Brain pericyte (primary cell): ENCODE results near the gene PDE8B.

ENCODE experiments used
- DNase-seq: peaks from one replicate; pipeline ENCODE4 v3.0.0-alpha.2; 2012; ENCODE audit warnings: low read depth, low spot score

PDE8B gene, protein sequence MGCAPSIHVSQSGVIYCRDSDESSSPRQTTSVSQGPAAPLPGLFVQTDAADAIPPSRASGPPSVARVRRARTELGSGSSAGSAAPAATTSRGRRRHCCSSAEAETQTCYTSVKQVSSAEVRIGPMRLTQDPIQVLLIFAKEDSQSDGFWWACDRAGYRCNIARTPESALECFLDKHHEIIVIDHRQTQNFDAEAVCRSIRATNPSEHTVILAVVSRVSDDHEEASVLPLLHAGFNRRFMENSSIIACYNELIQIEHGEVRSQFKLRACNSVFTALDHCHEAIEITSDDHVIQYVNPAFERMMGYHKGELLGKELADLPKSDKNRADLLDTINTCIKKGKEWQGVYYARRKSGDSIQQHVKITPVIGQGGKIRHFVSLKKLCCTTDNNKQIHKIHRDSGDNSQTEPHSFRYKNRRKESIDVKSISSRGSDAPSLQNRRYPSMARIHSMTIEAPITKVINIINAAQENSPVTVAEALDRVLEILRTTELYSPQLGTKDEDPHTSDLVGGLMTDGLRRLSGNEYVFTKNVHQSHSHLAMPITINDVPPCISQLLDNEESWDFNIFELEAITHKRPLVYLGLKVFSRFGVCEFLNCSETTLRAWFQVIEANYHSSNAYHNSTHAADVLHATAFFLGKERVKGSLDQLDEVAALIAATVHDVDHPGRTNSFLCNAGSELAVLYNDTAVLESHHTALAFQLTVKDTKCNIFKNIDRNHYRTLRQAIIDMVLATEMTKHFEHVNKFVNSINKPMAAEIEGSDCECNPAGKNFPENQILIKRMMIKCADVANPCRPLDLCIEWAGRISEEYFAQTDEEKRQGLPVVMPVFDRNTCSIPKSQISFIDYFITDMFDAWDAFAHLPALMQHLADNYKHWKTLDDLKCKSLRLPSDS

DNA sequence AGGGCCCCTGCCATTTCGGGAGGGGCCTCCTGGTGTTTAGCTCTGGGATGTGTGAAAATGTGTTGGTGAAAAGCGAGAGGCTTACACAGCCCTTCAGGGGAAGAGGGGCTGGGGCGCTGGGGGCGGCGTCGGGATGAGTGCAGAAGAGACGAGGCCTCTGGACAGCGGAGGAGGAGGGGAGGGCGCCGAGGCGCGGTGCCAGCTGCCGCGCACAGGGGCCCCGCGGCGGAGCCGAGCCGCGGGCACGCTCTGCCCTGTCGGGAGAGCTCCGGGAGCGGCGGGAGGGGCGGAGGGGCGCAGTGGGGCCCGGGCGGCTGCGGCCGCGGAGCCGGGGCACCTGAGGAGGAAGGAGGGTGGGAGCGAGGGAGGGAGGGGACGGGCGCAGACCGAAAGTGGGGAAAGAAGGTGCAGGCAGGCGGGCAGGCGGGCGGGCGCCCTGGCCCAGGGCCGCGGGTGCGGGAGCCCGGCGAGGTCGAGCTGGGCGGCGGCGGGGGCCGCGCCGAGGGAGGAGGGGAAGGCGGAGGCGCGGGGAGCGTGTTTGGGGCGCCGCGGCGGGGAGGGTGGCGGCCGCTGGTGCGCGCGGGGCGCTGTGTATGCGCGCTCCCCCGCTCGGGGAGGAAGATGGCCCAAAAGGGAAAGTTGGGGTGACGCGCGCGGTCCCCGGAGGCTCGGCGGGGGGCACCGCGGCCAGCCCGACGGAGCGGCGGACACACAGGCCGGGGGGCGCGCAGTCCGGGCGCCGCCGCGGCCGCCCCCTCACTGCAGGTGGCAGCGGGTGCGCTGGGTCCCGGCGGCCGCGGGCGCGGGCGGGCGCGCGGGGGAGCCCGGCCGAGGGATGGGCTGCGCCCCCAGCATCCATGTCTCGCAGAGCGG is at the start of gene PDE8B:
Gene PDE8B, plus strand, starts transcription at position 590 of the 873 bp plus-strand sequence. Its CDS starts 246 bp downstream, at position 836.
- DNase-seq: no peak

DNA sequence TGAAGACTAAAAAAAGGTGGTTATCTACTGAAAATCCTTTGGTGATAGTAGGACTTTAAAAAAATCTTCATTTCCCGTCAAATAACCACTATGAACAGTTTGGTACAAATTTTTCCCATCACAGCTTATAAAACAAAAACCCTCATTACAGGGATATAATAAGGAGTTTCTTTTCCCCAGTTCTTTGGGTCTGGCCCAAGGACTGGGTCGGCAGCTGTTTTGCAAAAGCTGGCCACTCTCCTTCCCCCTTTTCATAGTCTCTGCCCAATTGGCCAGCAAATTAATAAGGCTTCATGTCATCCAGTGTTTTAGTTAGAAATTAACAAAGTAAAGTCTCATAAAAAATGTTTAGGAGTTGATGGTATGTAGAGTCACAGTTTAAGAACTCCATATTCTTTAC is 47.0 kb upstream of the PDE8B start:
- DNase-seq: no peak

DNA sequence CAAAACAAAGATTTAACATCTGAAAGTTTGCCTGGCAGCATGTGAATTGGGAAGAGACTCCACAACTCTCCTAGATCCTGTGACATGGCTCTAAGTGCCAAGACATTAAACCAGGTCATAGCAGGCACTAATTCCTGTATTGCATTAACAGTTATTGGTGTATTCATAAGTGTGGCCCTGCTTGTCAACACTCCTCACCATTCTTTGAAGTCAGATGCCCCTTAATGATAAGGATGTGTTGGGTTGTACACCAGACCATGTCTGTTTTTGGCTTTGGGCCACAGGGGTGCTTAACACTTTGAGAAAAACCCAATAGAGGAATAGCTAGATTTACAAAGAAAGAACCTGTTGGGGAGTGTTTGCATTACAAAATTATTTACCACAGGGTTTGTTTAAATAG is 43.4 kb upstream of the PDE8B start:
- no peak for DNase-seq

DNA sequence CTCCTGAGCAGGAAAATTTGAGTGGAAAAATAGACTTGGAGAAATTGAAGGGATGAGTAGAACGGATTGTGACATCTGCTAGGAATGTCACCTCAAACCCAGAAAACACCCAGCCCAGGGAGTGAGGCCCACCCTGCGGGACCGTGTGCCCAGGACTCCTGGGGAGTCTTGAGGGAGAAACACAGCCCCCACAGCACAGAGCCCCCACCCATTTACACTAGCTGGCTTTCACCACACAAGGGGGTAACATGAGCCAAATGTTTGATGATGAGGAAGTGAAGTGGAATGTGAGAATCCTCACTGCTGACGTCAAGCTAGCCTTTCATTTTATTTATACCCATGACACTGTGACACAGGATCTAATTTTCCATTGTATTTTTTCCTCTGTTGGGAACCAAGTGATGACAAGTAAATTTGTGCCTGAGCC is 42.8 kb upstream of the PDE8B start:
- DNase-seq: peak; percentile 67

DNA sequence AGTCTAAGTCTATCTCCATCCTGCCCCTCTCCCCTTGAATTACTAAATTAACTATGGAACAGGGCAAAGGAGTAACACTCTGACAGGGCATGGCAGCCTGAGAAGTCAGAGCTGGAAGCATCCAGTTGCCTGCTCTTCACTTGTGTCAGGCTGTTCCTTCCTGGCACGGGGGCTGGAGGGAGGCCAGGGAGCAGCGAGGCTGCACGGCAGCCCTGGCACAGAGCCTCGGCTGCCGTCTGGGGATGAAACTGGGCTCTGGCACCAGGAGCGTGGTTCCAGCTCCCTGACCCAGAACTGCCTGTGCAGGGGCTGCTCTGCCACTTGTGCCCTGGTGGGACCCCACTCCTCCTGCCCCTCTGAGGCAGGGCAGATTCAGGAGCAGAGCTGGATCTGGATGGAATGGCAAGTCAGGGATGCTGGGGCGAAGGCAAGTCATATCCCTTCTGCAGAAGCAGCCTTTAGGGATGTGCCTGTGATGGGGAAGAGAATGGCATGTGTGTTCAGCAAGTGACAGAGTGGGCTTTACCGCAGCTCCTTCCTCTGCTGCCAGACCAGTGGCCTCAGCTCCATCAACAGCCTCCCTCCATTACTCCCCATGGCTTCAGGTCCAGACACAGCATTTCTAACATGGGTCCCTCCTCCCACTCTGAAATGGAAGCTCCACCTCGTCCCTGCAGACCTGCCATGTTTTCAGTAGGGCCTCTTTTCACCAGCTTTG is 42.2 kb upstream of the PDE8B start:
- DNase-seq: peak; percentile 55

DNA sequence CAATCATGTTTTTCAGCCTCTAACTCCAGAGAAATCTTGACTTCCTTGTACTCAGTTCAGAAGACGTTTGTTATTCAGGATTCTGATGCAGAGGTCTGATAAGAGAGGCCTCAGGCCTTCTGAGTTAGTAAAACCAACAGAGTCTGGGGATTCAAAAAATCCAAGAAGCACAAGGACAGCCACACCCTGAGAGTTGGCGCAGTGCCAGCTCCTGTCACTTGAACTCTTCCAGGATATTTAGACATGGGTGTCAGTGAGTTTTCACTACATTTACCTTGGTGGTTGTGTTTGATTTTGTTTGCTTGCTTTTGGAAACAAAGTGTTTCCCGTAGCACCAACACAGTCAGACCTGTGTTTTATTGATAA is 41.6 kb upstream of the PDE8B start:
- no peak for DNase-seq

DNA sequence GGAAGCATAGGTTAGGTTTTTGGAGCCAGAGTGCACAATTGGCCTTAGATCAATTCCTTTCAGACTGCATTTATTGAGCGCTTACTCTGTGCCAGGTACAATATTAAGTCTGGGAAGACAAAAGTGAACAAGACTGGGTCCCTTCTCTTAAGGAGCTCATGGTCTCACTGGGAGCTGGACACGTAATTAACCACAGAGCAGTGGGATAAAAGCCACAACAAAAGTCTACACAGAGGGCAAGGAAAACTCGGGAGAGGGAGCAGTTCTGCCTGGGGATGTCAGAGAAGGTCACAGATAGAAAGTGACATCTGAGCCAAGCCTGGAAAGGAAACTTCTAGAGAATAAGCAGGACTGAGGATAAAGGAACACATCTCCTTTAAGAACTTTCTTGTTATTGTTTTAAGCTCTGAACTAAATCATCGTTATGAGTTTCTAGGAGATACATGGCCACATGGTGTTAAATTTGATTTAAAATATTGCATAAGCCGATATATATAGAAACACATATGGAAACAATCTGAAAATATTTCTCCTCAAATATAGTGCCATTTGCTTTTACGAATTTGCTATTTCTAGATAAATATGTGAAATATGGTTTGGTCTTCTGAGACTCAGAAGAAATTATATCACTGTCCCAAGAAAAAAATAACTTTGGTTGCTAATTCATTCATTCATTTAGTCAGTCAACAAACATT is 40.1 kb upstream of the PDE8B start:
- DNase-seq: no peak

DNA sequence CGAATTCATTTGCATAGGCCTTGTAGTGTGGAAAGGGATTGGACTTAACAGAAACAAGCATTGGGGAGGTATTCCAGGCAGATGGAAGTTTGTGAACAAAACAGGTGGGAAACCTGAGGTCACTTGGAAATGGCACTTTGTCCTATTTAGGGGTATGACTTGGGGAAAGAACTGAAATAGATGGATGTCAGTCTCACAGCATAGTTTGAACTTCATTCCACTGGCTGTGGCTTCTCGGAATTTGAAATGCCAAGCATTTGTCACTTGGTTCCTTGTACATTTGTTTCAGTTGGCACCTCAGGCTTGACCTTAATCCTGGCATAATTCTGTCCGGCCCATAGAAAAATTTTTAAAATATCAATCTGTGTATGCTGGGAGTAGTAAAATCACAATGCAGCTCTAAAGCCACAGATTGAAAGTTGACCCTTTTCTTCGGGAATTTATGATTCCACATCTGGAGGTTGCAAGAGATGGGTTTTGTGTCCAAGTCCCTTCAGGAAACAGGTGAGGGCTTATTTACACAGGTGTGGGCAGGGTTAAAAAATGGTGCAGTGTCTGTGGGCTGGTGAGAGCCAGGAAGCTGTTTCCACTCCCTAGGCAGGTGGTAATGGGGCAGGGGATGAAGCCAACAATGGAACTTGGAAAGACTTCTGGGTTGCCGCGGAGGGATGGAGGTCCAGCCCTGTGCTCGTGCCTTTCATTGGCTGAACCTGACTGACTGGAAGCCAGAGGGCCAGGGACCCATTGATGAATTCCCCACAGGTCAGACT is 39.2 kb upstream of the PDE8B start:
- DNase-seq: no peak

DNA sequence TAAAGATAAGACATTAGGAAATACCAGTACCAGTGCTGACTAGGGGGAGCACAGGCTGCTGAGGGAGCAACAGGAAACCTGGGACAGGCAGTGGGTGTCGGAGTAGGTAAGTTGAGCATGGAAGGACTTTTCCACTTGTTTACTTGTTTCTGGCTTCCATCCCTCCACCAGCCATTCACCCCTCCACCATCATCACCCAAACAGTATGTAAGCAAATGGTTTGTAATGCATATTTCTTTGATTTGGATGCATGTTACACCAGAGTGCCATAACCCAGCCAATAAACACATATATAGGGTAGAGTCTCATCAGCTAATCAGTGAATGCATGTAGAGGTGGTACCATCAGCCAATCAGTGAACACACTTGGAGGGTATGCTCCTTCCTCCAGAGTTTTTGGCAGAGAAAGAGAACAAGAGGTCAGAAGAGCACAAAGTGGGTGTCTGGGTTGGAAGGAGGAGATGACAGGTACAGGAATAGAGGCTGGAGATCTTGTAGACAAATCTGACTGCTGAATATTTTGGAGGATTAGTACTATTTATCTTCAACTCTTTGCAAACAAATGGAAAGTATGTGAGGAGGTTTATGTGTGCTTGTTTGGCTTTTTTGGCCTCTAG is 37.7 kb upstream of the PDE8B start:
- no peak for DNase-seq

DNA sequence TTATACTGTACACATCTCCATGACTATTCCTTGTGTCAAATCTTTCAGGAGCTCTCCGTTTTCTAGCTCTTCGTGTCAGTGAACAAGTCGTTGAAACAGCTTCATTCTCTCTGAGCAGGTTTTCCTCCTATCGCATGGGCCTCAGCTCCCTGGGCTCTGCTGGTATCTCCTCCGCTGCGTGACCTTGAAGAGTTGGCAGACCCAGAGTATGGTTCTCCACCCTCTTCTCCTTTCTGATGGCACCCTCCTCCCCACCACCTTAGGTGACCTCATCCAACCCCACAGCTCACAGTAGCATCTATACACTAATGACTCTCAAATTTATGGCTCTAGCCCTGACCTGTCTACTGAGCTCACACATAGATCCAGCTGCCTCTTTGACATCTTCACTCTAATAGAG is 36.0 kb upstream of the PDE8B start:
- no peak for DNase-seq

DNA sequence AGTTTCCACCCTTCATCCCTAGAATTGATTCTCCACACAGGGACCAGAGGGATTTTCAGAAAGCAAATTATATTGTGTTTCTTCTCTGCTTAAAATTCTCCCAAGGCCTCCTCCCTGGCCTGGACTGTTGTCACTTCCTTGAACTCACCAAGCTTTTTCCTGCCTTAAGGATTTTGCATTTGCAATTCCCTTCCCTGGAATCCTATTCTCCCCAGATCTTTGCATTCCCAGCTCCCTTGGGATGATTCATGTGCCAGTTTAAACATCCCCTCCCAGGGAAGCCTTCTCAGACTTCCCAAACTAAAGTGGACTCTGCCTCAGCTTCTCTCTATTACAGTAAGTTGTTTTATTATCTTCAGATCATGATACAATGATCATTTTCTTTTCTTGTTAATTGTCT is 35.2 kb upstream of the PDE8B start:
- DNase-seq: no peak

DNA sequence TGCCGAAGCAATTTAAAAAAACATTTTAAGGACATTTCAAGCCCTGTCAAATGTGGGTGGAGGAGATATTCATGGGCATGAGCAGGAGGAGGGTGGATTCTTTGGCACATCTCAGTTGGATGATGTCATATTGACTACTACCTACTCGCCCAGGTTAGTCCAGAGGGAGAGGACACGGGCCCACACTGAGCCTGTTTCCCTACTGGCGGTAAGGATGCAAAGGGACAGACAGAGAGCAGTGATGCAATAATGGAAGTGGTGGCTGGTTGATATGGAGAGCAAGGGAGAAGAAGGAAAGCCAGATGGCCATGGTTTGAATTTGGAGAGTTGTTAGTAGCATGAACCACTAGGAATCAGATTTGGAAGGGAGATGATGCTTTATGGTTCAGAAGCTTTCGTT is 34.1 kb upstream of the PDE8B start:
- no peak for DNase-seq

DNA sequence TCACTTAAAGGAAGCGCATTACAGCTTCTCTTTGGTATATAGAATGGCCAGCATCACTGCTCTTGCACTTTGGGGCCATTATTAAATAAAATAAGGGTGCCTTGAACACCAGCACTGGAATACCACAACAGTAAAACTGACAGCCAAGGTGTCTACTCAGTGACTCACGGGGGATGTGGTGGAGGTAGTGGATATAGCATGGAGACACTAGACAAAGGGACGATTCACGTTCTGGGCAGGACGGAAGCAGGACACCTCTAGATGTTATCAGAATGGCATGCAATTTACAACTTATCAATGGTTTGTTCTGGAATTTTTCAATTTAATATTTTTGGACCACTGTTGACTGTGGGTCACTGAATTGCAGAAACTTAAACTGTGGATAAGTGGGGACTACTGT is 32.9 kb upstream of the PDE8B start:
- DNase-seq: no peak

DNA sequence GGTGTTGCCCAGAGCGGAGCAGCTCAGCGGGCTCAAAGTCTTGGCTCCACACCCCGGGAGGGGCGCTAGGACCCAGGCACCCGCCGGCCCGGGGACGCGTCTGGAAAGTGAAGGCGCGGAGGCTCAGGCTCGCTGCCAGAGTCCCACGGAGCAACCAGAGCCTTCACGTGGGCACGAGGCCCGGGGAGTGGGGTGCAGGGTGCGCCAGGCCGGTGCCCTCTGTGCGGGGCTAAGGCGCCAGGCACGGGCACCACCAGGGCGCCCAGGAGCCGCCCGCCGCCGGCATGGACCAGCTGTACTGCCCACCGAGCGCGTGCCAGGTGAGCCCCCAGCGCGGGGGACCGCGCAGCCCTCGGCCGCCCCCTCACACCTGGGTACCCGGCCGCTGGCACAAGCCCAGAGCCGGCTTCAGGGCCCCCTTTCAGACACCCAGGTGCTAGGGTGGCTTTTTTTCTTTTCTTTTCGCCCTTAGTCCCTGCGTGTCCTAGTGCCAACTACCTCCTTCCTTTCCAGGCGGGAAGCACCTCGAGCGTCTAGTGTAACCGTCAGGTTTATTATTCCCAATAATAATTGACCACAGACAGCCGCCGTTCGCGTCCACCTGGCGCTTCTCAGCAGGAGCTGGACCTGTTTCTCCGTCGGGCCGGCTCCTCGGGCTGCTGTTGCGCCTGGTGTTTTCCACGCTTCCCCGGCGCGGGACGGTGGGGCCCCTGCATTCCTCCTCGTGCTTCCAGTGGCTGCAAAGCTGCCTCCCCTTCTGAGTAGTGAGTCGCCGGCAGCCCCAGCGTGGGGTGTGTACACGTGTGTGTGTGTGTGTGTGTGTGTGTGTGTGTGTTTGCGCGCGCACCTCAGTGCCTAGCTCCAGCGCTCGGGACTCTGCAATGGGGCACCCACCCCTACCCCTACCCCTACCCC is 30.1 kb upstream of the PDE8B start:
- DNase-seq: no peak

DNA sequence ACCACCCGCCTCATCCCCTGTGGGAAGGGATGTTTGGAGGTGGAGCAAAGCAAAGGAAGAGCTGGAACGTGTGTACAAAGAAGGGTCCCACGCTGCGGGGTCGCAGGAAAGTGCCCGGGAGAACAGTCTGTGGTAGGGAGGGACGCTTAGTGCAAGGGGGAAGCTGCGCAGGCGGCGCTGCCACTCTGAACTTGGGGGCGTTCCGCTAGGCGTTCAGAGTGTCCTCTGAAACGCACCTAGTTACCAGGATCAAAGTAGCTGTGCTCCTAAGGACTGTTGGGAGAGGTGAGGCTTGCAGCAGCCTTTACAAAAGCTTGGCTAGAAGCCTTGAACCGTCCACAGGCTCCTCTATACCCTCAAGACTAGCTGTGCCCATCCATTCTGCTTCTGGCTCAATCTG is 29.3 kb upstream of the PDE8B start:
- DNase-seq: no peak

DNA sequence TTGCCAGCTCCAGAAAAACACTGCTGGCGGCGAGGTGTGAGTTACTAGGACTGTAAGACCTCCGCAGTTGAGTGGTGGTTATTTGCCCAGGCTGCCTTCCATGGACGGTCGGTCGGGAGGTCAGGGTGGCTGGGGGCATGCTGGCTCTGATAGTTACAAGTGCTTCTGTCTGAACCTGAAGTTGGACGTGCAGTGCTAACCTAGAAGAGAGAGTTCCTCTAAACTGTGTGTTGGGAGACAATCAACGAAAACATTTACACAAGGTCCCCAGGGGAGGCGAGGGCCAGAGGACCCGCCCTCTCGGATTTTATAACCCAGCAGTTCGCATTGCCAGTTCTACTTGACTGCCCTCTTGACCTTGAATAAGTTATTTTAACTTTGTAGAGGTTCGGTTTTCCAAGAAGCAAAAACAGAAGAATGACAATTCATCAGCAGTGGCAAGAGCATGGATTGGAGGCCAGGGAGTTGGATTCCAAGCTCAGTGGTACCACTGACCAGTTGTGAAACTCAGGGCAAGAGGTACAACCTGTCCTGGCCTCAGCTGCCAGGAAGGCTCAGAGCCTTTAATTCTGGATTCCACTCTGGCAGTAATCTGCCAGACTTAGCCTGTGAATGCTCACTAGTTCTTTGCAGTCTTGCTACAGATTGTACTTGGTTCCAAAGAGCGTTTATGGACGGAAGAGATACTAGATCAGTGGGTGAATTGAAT is 28.7 kb upstream of the PDE8B start:
- peak; percentile 49 for DNase-seq

DNA sequence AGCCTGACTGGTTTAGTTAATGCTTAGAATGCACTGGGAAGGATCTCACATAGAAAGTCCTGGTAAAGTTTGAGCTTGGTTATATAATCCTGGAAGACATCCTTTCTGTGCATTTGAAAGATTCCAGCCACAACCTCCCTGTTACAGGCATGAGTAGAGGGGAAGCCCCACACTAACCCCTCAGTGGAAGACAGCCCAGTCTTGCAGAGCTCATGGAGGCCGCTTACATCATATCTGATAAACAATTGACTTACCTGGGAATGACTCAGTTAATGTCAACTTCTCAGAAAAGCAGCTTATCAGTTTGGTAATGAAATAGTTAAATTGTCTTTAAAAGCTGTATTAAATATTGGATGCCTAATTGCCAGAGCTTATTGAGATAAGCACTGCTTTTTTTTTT is 28.1 kb upstream of the PDE8B start:
- DNase-seq: no peak
